B cell (primary cell): ENCODE results near the gene FASTK.

Experiments
- EZH2 ChIP-seq: IDR thresholded peaks from 2 replicates; pipeline ENCODE4 v1.6.1; 2012; ENCODE audit warnings: borderline replicate concordance, low read depth, mild to moderate bottlenecking, moderate library complexity, low read length; ENCODE audit not compliant: insufficient read depth, poor library complexity, severe bottlenecking
- TF ChIP-seq, protein P1 (sequence below): fragments of 200-600 bp; IDR thresholded peaks from one replicate; pipeline ENCODE4 v1.8.0; 2022; ENCODE audit warnings: antibody characterized with exemption, mild to moderate bottlenecking

DNA sequence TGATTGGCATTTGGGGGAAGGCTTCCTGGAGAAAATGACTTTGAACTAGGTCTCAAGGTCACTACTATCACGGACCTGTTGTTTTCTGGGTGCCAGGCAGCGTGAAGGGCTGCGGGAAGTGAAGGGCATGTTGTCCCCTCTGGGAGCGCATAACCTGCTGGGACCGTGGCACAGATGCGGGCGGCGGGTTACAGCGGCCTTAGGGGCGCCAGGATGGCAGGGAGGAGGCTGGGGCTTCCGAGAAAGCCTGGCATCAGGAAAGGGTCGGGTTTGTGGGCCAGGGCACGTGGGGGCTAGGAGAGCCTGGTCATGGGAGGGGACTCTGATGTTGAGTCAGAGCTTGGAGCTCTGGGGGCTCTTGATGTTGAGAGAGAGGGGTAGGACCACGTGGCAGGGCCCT lies 15.1 kb downstream of the FASTK start:
- TF ChIP-seq, protein P1, sequence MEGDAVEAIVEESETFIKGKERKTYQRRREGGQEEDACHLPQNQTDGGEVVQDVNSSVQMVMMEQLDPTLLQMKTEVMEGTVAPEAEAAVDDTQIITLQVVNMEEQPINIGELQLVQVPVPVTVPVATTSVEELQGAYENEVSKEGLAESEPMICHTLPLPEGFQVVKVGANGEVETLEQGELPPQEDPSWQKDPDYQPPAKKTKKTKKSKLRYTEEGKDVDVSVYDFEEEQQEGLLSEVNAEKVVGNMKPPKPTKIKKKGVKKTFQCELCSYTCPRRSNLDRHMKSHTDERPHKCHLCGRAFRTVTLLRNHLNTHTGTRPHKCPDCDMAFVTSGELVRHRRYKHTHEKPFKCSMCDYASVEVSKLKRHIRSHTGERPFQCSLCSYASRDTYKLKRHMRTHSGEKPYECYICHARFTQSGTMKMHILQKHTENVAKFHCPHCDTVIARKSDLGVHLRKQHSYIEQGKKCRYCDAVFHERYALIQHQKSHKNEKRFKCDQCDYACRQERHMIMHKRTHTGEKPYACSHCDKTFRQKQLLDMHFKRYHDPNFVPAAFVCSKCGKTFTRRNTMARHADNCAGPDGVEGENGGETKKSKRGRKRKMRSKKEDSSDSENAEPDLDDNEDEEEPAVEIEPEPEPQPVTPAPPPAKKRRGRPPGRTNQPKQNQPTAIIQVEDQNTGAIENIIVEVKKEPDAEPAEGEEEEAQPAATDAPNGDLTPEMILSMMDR, result no peak
- TF ChIP-seq EZH2, result no peak
